SK-N-SH (cell line): Measurements from ENCODE around the gene MAP2K7. TPM values are rescaled to one million over a fixed set of nuclear protein-coding genes. Genes with fewer than 3 reads are reported as not detected.

Source experiments
- CTCF ChIA-PET: fragments of 300-600, 350-600 bp; formaldehyde crosslinking; extraction: SDS; loops from one replicate; lab custom pipeline; 2021; lab: Yijun Ruan, JAX
- POLR2A ChIA-PET: fragments of 350-600 bp; sonication (Branson Sonifier 250); formaldehyde crosslinking; extraction: SDS; loops from one replicate; lab custom pipeline; 2020; ENCODE audit warnings: antibody characterized with exemption, inconsistent platforms; lab: Yijun Ruan, JAX
- DNase-seq: peaks from one replicate; pipeline ENCODE4 v3.0.0; 2012
- H2AFZ ChIP-seq: fragments of 200-600 bp; sonication (generic); 2 replicates; pipeline ENCODE4 v1.8.1; 2016; ENCODE audit warnings: antibody characterized with exemption, mild to moderate bottlenecking, low read depth
- H3F3A ChIP-seq: fragments of 200-600 bp; sonication (generic); replicated peaks from 2 replicates; pipeline ENCODE3; 2016; ENCODE audit warnings: antibody characterized with exemption, mild to moderate bottlenecking; ENCODE audit not compliant: insufficient read depth
- H3K27ac ChIP-seq, 2 experiments: fragments of 200-500 bp in 1 of 2; fragments of 200-600 bp in 1 of 2; sonication (Bioruptor generic) in 1 of 2; sonication (generic), shearing (Covaris generic) in 1 of 2; 2 replicates each; pipeline versions ENCODE4 v1.5.1 to v1.6.1; 2014 to 2016; ENCODE audit warnings: low read depth in 2 of 2, inconsistent platforms in 1 of 2, low read length in 1 of 2, mild to moderate bottlenecking in 1 of 2, mixed read lengths in 1 of 2
- H3K27me3 ChIP-seq: fragments of 200-600 bp; sonication (generic), shearing (Covaris generic); 2 replicates; pipeline ENCODE4 v1.6.1; 2016; ENCODE audit warnings: mixed run types; ENCODE audit not compliant: insufficient read depth
- H3K36me3 ChIP-seq, 2 experiments: fragments of 200-500 bp in 1 of 2; fragments of 200-600 bp in 1 of 2; sonication (Bioruptor generic) in 1 of 2; sonication (generic) in 1 of 2; replicated peaks in 1 of 2; 2 replicates each; pipeline versions ENCODE3 to v1.5.1; 2014 to 2016; ENCODE audit warnings: low read length in 1 of 2, mild to moderate bottlenecking in 1 of 2; ENCODE audit not compliant: insufficient read depth in 2 of 2, control insufficient read depth in 1 of 2
- H3K4me1 ChIP-seq, 2 experiments: fragments of 200-500 bp in 1 of 2; fragments of 200-600 bp in 1 of 2; sonication (Bioruptor generic) in 1 of 2; sonication (generic), shearing (Covaris generic) in 1 of 2; 2 replicates each; pipeline versions ENCODE4 v1.5.1 to v1.6.1; 2014 to 2016; ENCODE audit warnings: low read depth in 1 of 2, low read length in 1 of 2, mixed run types in 1 of 2; ENCODE audit not compliant: insufficient read depth in 2 of 2, control insufficient read depth in 1 of 2
- H3K4me2 ChIP-seq: fragments of 200-600 bp; sonication (generic), shearing (Covaris generic); 2 replicates; pipeline ENCODE4 v1.6.1; 2017; ENCODE audit warnings: mixed run types
- H3K4me3 ChIP-seq, 2 experiments: fragments of 200-500 bp in 1 of 2; fragments of 200-600 bp in 1 of 2; sonication (Bioruptor generic) in 1 of 2; sonication (generic), shearing (Covaris generic) in 1 of 2; 2 replicates each; pipeline versions ENCODE4 v1.5.1 to v1.8.1; 2014 to 2016; ENCODE audit warnings: low read depth in 2 of 2, inconsistent platforms in 1 of 2, low read length in 1 of 2, mild to moderate bottlenecking in 1 of 2, mixed read lengths in 1 of 2, moderate library complexity in 1 of 2
- H3K79me2 ChIP-seq: fragments of 200-600 bp; sonication (generic); 2 replicates; pipeline ENCODE4 v1.8.1; 2017; ENCODE audit warnings: mild to moderate bottlenecking; ENCODE audit not compliant: insufficient read depth
- H3K9ac ChIP-seq: fragments of 200-600 bp; sonication (generic); 2 replicates; pipeline ENCODE4 v1.6.1; 2017; ENCODE audit warnings: mixed run types
- H3K9me2 ChIP-seq: fragments of 200-600 bp; sonication (generic); 2 replicates; pipeline ENCODE4 v1.6.1; 2017; ENCODE audit warnings: mixed run types
- H3K9me3 ChIP-seq: fragments of 200-600 bp; sonication (generic); 2 replicates; pipeline ENCODE4 v1.6.1; 2017; ENCODE audit warnings: mixed run types, mild to moderate bottlenecking, moderate library complexity
- H4K20me1 ChIP-seq: fragments of 200-600 bp; sonication (generic); 2 replicates; pipeline ENCODE4 v1.6.1; 2017; ENCODE audit warnings: mild to moderate bottlenecking, mixed run types; ENCODE audit not compliant: insufficient read depth
- CHD2 ChIP-seq: fragments of 150-350 bp; IDR thresholded peaks from 2 replicates; pipeline ENCODE4 v1.6.1; 2018; ENCODE audit warnings: low read length; ENCODE audit not compliant: partially characterized antibody
- ELF1 ChIP-seq: IDR thresholded peaks from 2 replicates; pipeline ENCODE4 v1.4.0; 2012
- FOXJ3 ChIP-seq: sonication (generic); formaldehyde crosslinking; IDR thresholded peaks from 2 replicates; pipeline ENCODE4 v1.5.1; 2020; ENCODE audit warnings: mild to moderate bottlenecking, missing genetic modification reagents
- FOXM1 ChIP-seq: IDR thresholded peaks from 2 replicates; pipeline ENCODE4 v1.4.0; 2012; ENCODE audit warnings: low read depth, mild to moderate bottlenecking
- GABPA ChIP-seq: IDR thresholded peaks from 2 replicates; pipeline ENCODE4 v1.4.0; 2012; ENCODE audit warnings: low read depth, mild to moderate bottlenecking
- GATA2 ChIP-seq: sonication (generic); formaldehyde crosslinking; IDR thresholded peaks from 2 replicates; pipeline ENCODE4 v1.5.0; 2020; ENCODE audit warnings: mild to moderate bottlenecking, missing genetic modification reagents
- IRF3 ChIP-seq: fragments of 150-350 bp; IDR thresholded peaks from 2 replicates; pipeline ENCODE4 v1.6.1; 2016; ENCODE audit warnings: mild to moderate bottlenecking, low read depth, low read length
- MAX ChIP-seq: IDR thresholded peaks from 2 replicates; pipeline ENCODE4 v1.4.0; 2012; ENCODE audit warnings: low read depth
- MEF2A ChIP-seq: IDR thresholded peaks from 2 replicates; pipeline ENCODE4 v1.4.0; 2012; ENCODE audit warnings: low read depth, borderline replicate concordance
- MXI1 ChIP-seq: IDR thresholded peaks from 2 replicates; pipeline ENCODE4 v1.6.1; 2012; ENCODE audit warnings: mild to moderate bottlenecking, low read depth, low read length, improper control_type of control experiment
- NFIC ChIP-seq: IDR thresholded peaks from 2 replicates; pipeline ENCODE4 v1.4.0; 2012; ENCODE audit warnings: borderline replicate concordance
- NRF1 ChIP-seq: IDR thresholded peaks from 2 replicates; pipeline ENCODE4 v1.6.1; 2012; ENCODE audit warnings: low read depth, mild to moderate bottlenecking, low read length
- PBX3 ChIP-seq: IDR thresholded peaks from 2 replicates; pipeline ENCODE4; 2012
- POLR2AphosphoS5 ChIP-seq: IDR thresholded peaks from 2 replicates; pipeline ENCODE4 v1.6.1; 2012; ENCODE audit warnings: low read depth, low read length
- REST ChIP-seq: IDR thresholded peaks from 2 replicates; pipeline ENCODE4 v1.6.1; 2012; ENCODE audit warnings: mild to moderate bottlenecking, low read depth, low read length, moderate library complexity
- RXRA ChIP-seq: IDR thresholded peaks from 2 replicates; pipeline ENCODE4 v1.4.0; 2012; ENCODE audit warnings: low read depth, mild to moderate bottlenecking, borderline replicate concordance
- TCF12 ChIP-seq: IDR thresholded peaks from 2 replicates; pipeline ENCODE4 v1.4.0; 2012
- ZBTB33 ChIP-seq: IDR thresholded peaks from 2 replicates; pipeline ENCODE4 v1.4.0; 2012; ENCODE audit warnings: low read depth, borderline replicate concordance
- WGBS: methylation state at CpG from one replicate; pipeline ENCODE4 v1.1.6; 2017; ENCODE audit warnings: low lambda C conversion rate; 5-methylcytosine and 5-hydroxymethylcytosine counted together
- polyA plus RNA-seq, 3 experiments: library from polyadenylated mRNA; depleted of rRNA; stranded (reverse); fragments of >200 nt; gene quantifications; 2 replicates each; pipeline ENCODE4 v1.2.3, GENCODE V29; 2012

The MAP2K7 gene
- polyA plus RNA-seq, 1 of the 3 experiments (the other 2 are of a cell fraction) = 13.0 TPM

- TF ChIP-seq REST = no peak
- no peak for TF ChIP-seq ZBTB33
- peak; percentile 97 for TF ChIP-seq MAX
- TF ChIP-seq NFIC = no peak
- no peak for TF ChIP-seq GABPA
- TF ChIP-seq ELF1 = no peak
- no peak for TF ChIP-seq FOXM1
Observed at GRCh38 chr19:7925171-7925851, 21.6 kb downstream of the MAP2K7 start (continued).

- Histone ChIP-seq H3K79me2 (peaks cover 22% of the 10 kb centered on the region; the same call in 1 of the 2 replicates), H3K9ac (peak within 1 kb of the TSS; percentile 63; the same call in 1 of the 2 replicates), H3K4me3 (peak within 1 kb of the TSS; percentile 68 to 72), H3F3A (peaks cover 37% of the 10 kb centered on the region), H4K20me1 (peaks cover 36% of the 10 kb centered on the region), H3K9me3 (no peaks in the 10 kb centered on the region), H3K4me2 (peak within 1 kb of the TSS; percentile 88), H3K27ac (peak within 1 kb of the TSS; percentile 52 to 81; a peak in 3 of 4 replicates), H3K9me2 (no peaks in the 10 kb centered on the region), H3K4me1 (peaks cover 47 to 60% of the 10 kb centered on the region in 2 experiments), H3K27me3 (no peaks in the 10 kb centered on the region), H3K36me3 (peaks cover 11 to 28% of the 10 kb centered on the region in 2 experiments), H2AFZ (no peak within 1 kb of the TSS; the same call in 1 of the 2 replicates)
- whole genome bisulfite sequencing = 24% methylated on average over 9 of the region's 65 CpGs
- POLR2A ChIA-PET = interaction anchor here (0.6 to 1.0 kb wide), 2 partner anchors 18 to 174 kb away, joined by 5 to 6 read pairs; partner anchors contain the start of gene TIMM44
- peak; percentile 94 for DNase-seq
- CTCF ChIA-PET = interaction anchor here (1.7 to 6.7 kb wide), 4 partner anchors 8 to 73 kb away, joined by 7 to 69 read pairs (median 10); partner anchors contain the start of gene TIMM44
- TF ChIP-seq RXRA = no peak
- no peak for TF ChIP-seq MEF2A
- TF ChIP-seq NRF1 = peak; percentile 66
- TF ChIP-seq GATA2 (CRISPR knock-in tag) = no peak
- TF ChIP-seq IRF3 = no peak
- TF ChIP-seq POLR2AphosphoS5 = peak; percentile 44; the same call in 1 of the 2 replicates
- no peak for TF ChIP-seq TCF12
- no peak for TF ChIP-seq CHD2
- no peak for TF ChIP-seq FOXJ3
- no peak for TF ChIP-seq ZBTB33
- TF ChIP-seq MAX = no peak
- TF ChIP-seq GABPA = no peak
- no peak for TF ChIP-seq PBX3
- 0 out of 2 replicates have a peak, but pooled peaks have one; percentile 5 for TF ChIP-seq MXI1
Observed at GRCh38 chr19:7926021-7926726, 22.5 kb downstream of the MAP2K7 start, which contains the start of gene CTXN1. Gene CTXN1, minus strand, starts transcription at chr19:7926135. Its CDS starts 597 bp downstream, at chr19:7925538.
